Germinal center (tissue), 1 donor: ENCODE measurements around the gene RELN.

Source experiments
- DNase-seq: peaks from one replicate; pipeline ENCODE4 v3.0.0; 2012; ENCODE audit warnings: mixed read lengths, low spot score

RELN gene

GRCh38 chr7:103685646-103686045 lies 303.8 kb downstream of the RELN start:
- no peak for DNase-seq

DNA sequence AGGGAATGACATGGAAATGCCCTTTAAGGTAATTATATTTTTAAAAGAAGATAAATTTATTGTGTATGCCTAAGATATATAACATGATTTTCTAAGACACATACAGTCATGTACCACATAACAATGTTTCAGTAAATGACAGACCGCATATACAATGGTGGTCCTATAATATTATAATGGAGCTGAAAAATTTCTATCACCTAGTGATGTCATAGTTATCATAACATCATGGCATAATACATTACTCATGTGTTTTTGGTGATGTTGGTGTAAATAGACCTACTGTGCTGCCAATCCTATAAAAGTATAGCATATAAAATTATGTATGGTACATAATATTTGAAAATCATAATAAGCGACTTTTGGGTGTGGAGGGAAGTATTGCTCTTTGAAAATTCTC lies 306.1 kb downstream of the RELN start:
- DNase-seq = no peak

GRCh38 chr7:103680161-103681144 lies 309.0 kb downstream of the RELN start:
- no peak for DNase-seq

- DNase-seq = no peak
Measured at GRCh38 chr7:103679151-103680132, 310.0 kb downstream of the RELN start.

- DNase-seq = no peak
Measured at GRCh38 chr7:103668279-103668941, 321.0 kb downstream of the RELN start.

- DNase-seq = no peak
Measured at GRCh38 chr7:103666326-103666725, 323.1 kb downstream of the RELN start.

DNA sequence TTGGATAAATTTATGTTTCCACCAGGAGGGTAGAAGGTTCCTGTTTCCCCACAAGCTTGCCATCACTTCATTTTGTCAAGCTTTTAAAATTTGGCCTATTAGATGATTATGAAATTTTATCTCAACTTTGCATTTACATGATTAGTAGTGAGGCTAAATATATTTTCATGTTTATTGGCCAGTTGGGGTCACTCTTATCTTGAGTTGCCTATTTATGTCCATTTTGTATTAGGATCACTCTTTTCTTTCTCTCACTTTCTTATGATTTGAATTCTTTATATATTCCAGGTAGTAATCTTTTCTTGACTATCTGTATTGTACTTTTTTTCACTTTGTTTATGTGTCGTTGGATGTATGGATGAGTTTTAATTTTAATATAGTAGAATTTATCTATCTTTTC lies 324.9 kb downstream of the RELN start:
- no peak for DNase-seq

- DNase-seq = no peak
Measured at GRCh38 chr7:103660455-103661371, 328.7 kb downstream of the RELN start.

DNA sequence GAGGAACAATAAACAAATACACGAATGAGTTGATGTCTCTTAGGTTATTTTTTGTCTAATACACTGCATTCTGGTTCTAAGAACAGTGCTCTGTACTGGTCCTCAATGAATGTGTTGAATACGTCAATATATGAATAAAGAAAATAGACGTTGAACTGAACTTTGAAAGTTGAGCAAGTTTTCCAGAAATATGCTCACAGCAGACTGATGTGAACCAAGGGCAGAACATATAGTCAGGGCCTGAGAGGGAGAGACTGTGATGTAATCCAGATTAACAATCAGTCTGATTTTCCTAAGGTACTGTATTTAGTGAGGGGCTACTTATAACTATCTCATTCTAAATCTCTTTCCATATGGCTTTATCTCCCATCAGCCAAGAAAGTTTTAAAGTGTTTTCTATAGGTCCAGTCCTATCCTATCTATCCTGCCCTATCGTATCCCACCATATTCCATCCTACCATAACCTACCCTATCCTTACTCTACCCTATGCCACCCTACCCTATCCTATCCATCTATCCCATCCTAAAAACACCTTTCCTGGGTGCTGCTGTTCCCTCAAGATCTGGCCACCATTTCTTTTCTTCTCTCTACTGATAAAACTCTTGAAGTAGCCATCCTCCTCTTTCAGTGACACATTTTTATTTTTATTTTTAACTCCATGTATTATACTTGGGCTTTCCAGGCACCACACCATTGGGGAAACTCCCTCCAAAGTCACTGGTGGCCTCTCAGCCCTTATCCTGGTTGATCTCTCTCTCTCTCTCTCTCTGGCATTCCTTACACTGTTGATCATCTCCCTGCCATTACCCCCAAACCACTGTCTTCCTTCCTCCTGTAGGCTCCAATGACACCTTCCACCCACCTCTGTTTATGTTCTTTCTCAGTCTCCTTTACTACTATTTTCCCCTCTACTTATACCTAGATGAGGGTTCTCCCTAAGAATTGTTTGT lies 331.1 kb downstream of the RELN start:
- no peak for DNase-seq

DNA sequence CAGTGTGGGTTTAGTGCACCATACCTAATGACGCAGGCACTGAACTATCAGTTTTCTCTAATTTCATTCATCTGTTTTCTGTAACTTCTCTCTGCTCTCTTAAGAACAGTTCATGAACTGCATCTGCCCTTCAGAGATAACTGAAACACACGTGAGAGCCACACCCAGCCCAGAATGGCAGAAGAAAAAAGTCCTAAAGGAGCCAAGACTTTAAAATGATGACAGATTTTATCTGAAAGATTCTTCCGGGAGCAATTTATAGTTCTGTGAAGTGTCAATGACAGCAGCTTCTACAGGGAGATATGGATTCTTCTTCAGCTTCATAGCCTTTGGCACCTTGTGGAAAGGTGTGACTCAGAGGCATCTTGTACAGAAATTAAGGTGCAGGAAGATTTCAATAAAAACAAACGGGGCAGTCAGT lies 332.0 kb downstream of the RELN start:
- no peak for DNase-seq

- no peak for DNase-seq
Measured at GRCh38 chr7:103656221-103656620, 333.2 kb downstream of the RELN start.

GRCh38 chr7:103651593-103652377 lies 337.7 kb downstream of the RELN start:
- no peak for DNase-seq

DNA sequence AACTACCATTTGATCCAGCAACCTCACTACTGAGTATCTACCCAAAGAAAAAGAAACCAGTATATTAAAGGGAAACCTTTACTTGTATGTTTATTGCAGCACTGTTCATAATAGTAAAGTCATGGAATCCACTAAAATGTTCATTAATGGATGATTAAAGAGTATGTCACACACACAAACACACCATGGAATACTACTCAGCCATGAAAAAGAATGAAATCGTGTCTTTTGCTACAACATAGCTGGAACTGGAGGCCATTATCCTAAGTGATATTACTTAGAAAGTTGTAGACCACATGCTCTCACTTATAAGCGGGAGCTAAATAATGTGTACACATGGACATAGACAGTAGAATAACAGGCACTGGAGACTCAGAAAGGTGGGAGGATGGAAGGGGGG lies 340.4 kb downstream of the RELN start:
- no peak for DNase-seq

- no peak for DNase-seq
Measured at GRCh38 chr7:103648135-103648534, 341.3 kb downstream of the RELN start.

- DNase-seq = no peak
Measured at GRCh38 chr7:103644319-103644718, 345.1 kb downstream of the RELN start.

- DNase-seq = no peak
Measured at GRCh38 chr7:103640031-103640779, 349.3 kb downstream of the RELN start.

GRCh38 chr7:103637726-103638125 lies 351.7 kb downstream of the RELN start:
- no peak for DNase-seq

DNA sequence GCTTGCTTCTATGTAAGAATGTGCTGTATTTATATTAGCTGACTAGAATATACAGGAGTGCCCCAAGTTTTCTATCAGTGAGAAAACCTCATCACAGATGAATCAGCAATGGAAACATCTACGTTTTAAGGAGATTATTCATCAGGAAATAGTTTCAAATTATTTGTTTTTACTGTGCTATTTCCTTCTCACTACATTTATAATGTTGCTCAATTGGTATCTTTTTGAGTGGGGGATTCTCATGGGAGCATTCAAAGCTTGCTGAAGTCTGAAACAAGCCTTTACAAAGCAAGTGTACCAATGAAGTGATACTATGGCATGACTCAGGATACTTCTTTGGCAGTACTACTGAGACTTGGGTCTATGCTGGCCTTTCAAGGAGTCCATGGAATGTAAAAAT lies 352.4 kb downstream of the RELN start:
- DNase-seq = no peak
